ENCODE results near the gene OR2L8.

The OR2L8 gene

DNA sequence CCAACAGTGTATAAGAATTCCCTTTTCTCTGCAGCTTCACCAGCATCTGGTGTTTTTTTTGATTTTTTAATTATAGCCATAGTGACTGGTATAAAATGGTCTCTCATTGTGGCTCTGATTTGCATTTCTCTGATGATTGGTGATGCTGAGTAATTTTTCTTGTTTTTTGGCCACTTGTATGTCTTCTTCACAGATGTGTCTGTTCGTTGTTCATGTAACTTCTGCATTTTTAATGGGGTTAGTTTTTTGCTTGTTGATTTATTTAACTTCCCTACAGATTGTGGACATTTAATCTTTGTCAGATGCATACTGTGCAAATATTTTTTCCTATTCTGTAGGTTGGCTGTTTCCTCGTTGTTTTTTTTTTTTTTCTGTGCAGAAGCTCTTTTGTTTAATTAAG, 44.3 kb downstream of the OR2L8 start:
- DNase-seq (ENCODE audit: low spot score) = no peak

DNA sequence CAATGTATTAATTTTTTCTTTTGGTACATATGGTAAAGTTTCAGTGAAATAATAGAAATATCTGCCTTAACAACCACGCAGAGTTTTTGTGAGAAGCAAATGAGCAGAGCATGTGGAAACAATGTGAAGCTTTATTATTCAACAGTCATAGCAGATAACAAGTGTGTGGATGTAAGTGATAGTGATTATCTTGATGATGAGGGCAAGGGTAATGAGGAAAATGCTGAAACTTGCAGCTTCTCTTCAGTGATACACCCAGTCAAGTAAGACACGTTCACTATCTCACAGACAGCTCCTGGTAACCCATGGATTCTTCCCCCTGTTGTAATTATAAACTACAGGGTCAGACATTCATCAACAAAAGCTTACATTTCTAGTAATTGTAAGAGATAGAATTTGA, 50.2 kb downstream of the OR2L8 start:
- DNase-seq (ENCODE audit: low spot score) = no peak

Data from AG08396 (cell line).